CD4-positive, alpha-beta T cell treated with Interleukin-6 at 100 ng/mL for 8 hours (primary cell): ENCODE data around the gene CCDC60.

Source experiments
- DNase-seq: peaks from one replicate; pipeline ENCODE4 v3.0.0-alpha.2; 2020; ENCODE audit warnings: mixed read lengths, low spot score

CCDC60 gene

GRCh38 chr12:119334430-119335170 lies at the start of gene CCDC60:
TSS of gene CCDC60 (plus strand) at chr12:119334729. CDS start at chr12:119335177, 448 bp downstream.
- DNase-seq, result no peak

GRCh38 chr12:119288576-119288975 lies 46.0 kb upstream of the CCDC60 start:
- DNase-seq, result no peak

- no peak for DNase-seq
These were observed 41.5 kb upstream of the CCDC60 start for GRCh38 chr12:119292893-119293630.

- DNase-seq, result no peak
These were observed 40.3 kb upstream of the CCDC60 start for GRCh38 chr12:119294211-119294610.

GRCh38 chr12:119296535-119296934 lies 38.0 kb upstream of the CCDC60 start:
- DNase-seq, result no peak

GRCh38 chr12:119299130-119299529 lies 35.4 kb upstream of the CCDC60 start:
- no peak for DNase-seq

- no peak for DNase-seq
These were observed 33.1 kb upstream of the CCDC60 start for GRCh38 chr12:119301379-119301778.

- no peak for DNase-seq
These were observed 32.0 kb upstream of the CCDC60 start for GRCh38 chr12:119302451-119303080.

GRCh38 chr12:119306593-119306992 lies 27.9 kb upstream of the CCDC60 start:
- DNase-seq, result no peak

- no peak for DNase-seq
These were observed 26.8 kb upstream of the CCDC60 start for GRCh38 chr12:119307747-119308146.

- DNase-seq, result no peak
These were observed 25.6 kb upstream of the CCDC60 start for GRCh38 chr12:119308708-119309456.

GRCh38 chr12:119311878-119312277 lies 22.7 kb upstream of the CCDC60 start:
- no peak for DNase-seq

- no peak for DNase-seq
These were observed 21.6 kb upstream of the CCDC60 start for GRCh38 chr12:119312904-119313303.

- DNase-seq, result no peak
These were observed 20.2 kb upstream of the CCDC60 start for GRCh38 chr12:119314290-119314689.

GRCh38 chr12:119319638-119320037 lies 14.9 kb upstream of the CCDC60 start:
- DNase-seq, result no peak

- no peak for DNase-seq
These were observed 13.9 kb upstream of the CCDC60 start for GRCh38 chr12:119320678-119321077.

GRCh38 chr12:119322301-119322723 lies 12.2 kb upstream of the CCDC60 start:
- no peak for DNase-seq

GRCh38 chr12:119325813-119326212 lies 8.7 kb upstream of the CCDC60 start:
- no peak for DNase-seq

- DNase-seq, result no peak
These were observed 8.2 kb upstream of the CCDC60 start for GRCh38 chr12:119326341-119326740.

- DNase-seq, result no peak
These were observed 7.1 kb upstream of the CCDC60 start for GRCh38 chr12:119327471-119327870.

GRCh38 chr12:119328111-119328510 lies 6.4 kb upstream of the CCDC60 start:
- no peak for DNase-seq
